Esophagus muscularis mucosa (tissue), 4 donors: Measurements from ENCODE around the gene UBE2O. TPM values are rescaled to one million over a fixed set of nuclear protein-coding genes. Genes with fewer than 3 reads are reported as not detected.

Experiments used
- DNase-seq: peaks from one replicate; pipeline ENCODE4 v3.0.0-alpha.2; 2017; ENCODE audit errors: extremely low spot score
- H3K27ac ChIP-seq, 4 donors: fragments of 200-600 bp; sonication (generic); replicated peaks in 1 of 4; 1 replicate in 3 of 4; 2 replicates in 1 of 4; pipeline ENCODE4 v1.5.1; 2016 to 2019; ENCODE audit warnings: mild to moderate bottlenecking in 1 of 4
- H3K27me3 ChIP-seq, 4 donors: fragments of 200-600 bp; sonication (generic); one replicate each; pipeline versions ENCODE4 v1.5.1 to v1.6.0; 2016 to 2019
- H3K36me3 ChIP-seq, 4 donors: fragments of 200-600 bp; sonication (generic); one replicate each; pipeline ENCODE4 v1.5.1; 2016 to 2019
- H3K4me1 ChIP-seq, 4 donors: fragments of 200-600 bp; sonication (generic); one replicate each; pipeline ENCODE4 v1.5.1; 2016 to 2019
- H3K4me3 ChIP-seq, 4 donors: fragments of 200-600 bp; sonication (generic); 1 replicate in 2 of 4; 2 replicates in 2 of 4; pipeline ENCODE4 v1.5.1; 2016 to 2019; ENCODE audit warnings: mild to moderate bottlenecking in 4 of 4, moderate library complexity in 1 of 4
- H3K9me3 ChIP-seq, 4 donors: fragments of 200-600 bp; sonication (generic); 1 replicate in 3 of 4; 2 replicates in 1 of 4; pipeline ENCODE4 v1.5.1; 2016 to 2019
- CTCF ChIP-seq, 3 experiments: fragments of 200-600 bp in 2 of 3; fragments of 450-650 bp in 1 of 3; sonication (generic) in 2 of 3; IDR thresholded peaks; one replicate each; pipeline ENCODE4 v1.5.1; 2017 to 2019; ENCODE audit warnings: antibody characterized with exemption in 3 of 3, mild to moderate bottlenecking in 2 of 3, moderate library complexity in 1 of 3
- EP300 ChIP-seq: sonication (generic); formaldehyde crosslinking; IDR thresholded peaks from one replicate; pipeline ENCODE4 v1.6.1; 2017; ENCODE audit warnings: antibody characterized with exemption
- POLR2A ChIP-seq: fragments of 450-650 bp; IDR thresholded peaks from one replicate; pipeline ENCODE4 v1.6.1; 2017; ENCODE audit warnings: antibody characterized with exemption, moderate library complexity, mild to moderate bottlenecking, low read depth
- POLR2AphosphoS5 ChIP-seq, 2 donors: sonication (generic); formaldehyde crosslinking; IDR thresholded peaks; one replicate each; pipeline ENCODE4 v1.6.1; 2017; ENCODE audit warnings: antibody characterized with exemption in 2 of 2
- WGBS: methylation state at CpG from one replicate; pipeline ENCODE4 v1.1.5; 2018; 5-methylcytosine and 5-hydroxymethylcytosine counted together
- intact Hi-C: fragments of 100-400 bp; cut with DNase I; formaldehyde crosslinking; loops from one replicate; pipeline ENCODE4 v1.15.1; 2023
- total RNA-seq, 4 donors: library from RNA; depleted of rRNA; stranded (reverse); fragments of >200 nt; gene quantifications; one replicate each; pipeline versions ENCODE4 v1.1.0 to v1.2.1, GENCODE V29; 2016

The UBE2O gene
- total RNA-seq, 4 donors from 2014 or later = 14.1 to 21.7 (median 19.0) TPM

- Histone ChIP-seq H3K27ac (no peak overlapping the region), H3K4me1 (peaks cover 0 to 17% (median 0%) of the 10 kb centered on the region in 4 donors), H3K27me3 (no peaks in the 10 kb centered on the region), H3K36me3 (peaks cover 0 to 4% (median 1%) of the 10 kb centered on the region in 4 donors), H3K9me3 (no peaks in the 10 kb centered on the region), H3K4me3 (no peak overlapping the region)
- intact Hi-C loops = no loop called here
- DNase-seq = no peak
- no peak for TF ChIP-seq EP300
- TF ChIP-seq POLR2AphosphoS5 (IDR thresholded peaks at IDR 0.05) = no peak
- TF ChIP-seq CTCF (IDR thresholded peaks at IDR 0.05) = no peak
- TF ChIP-seq POLR2A = no peak
- 97% methylated on average over 9 of the region's 9 CpGs for WGBS
These were observed 14.0 kb downstream of the UBE2O start for GRCh38 chr17:76438906-76439305.

- Histone ChIP-seq H3K4me1 (peaks cover 0 to 17% (median 0%) of the 10 kb centered on the region in 4 donors), H3K4me3 (no peak overlapping the region), H3K9me3 (no peaks in the 10 kb centered on the region), H3K27me3 (no peaks in the 10 kb centered on the region), H3K36me3 (peaks cover 0 to 7% (median 1%) of the 10 kb centered on the region in 4 donors), H3K27ac (no peak overlapping the region)
- DNase-seq = no peak
- TF ChIP-seq POLR2AphosphoS5 (IDR thresholded peaks at IDR 0.05) = no peak
- no peak for TF ChIP-seq POLR2A
- no peak for TF ChIP-seq EP300
- TF ChIP-seq CTCF (IDR thresholded peaks at IDR 0.05) = no peak
- 82% methylated on average over 13 of the region's 13 CpGs for WGBS
- intact Hi-C loops = no loop called here
These were observed 15.2 kb downstream of the UBE2O start for GRCh38 chr17:76437467-76438402.

GRCh38 chr17:76435751-76436150, 17.2 kb downstream of the UBE2O start:
- TF ChIP-seq CTCF (IDR thresholded peaks at IDR 0.05) (no peak), POLR2AphosphoS5 (IDR thresholded peaks at IDR 0.05) (no peak), EP300 (no peak), POLR2A (no peak)

GRCh38 chr17:76434870-76435269, 18.1 kb downstream of the UBE2O start:
- no peak for TF ChIP-seq POLR2A
- no peak for TF ChIP-seq EP300
- no peak for TF ChIP-seq POLR2AphosphoS5 (IDR thresholded peaks at IDR 0.05)
- TF ChIP-seq CTCF (IDR thresholded peaks at IDR 0.05) = no peak
- no peak for DNase-seq
- no peak overlapping the region for H3K4me3 ChIP-seq
- no peak overlapping the region for H3K27ac ChIP-seq
- H3K36me3 ChIP-seq = peaks cover 0 to 7% (median 1%) of the 10 kb centered on the region in 4 donors
- WGBS = 86% methylated on average over 7 of the region's 7 CpGs
- no peaks in the 10 kb centered on the region for H3K27me3 ChIP-seq
- intact Hi-C loops = no loop called here
- H3K9me3 ChIP-seq = no peaks in the 10 kb centered on the region
- H3K4me1 ChIP-seq = peaks cover 0 to 32% (median 2%) of the 10 kb centered on the region in 4 donors

More at GRCh38 chr17:76435751-76436150, 17.2 kb downstream of the UBE2O start:
- no peaks in the 10 kb centered on the region for H3K9me3 ChIP-seq
- 97% methylated on average over 11 of the region's 11 CpGs for WGBS
- H3K4me1 ChIP-seq = peaks cover 0 to 28% (median 2%) of the 10 kb centered on the region in 4 donors
- intact Hi-C loops = no loop called here
- no peak for DNase-seq
- peaks cover 0 to 7% (median 1%) of the 10 kb centered on the region in 4 donors for H3K36me3 ChIP-seq
- no peak overlapping the region for H3K27ac ChIP-seq
- no peak overlapping the region for H3K4me3 ChIP-seq
- H3K27me3 ChIP-seq = no peaks in the 10 kb centered on the region
